ENCODE data around the gene ETDB.

ETDB gene

GRCh38 chrX:135095715-135096114 is 24.6 kb downstream of the ETDB start:
- Histone ChIP-seq H2AK5ac (ENCODE audit: low read depth, low read length) (no peak overlapping the region), H2BK120ac (ENCODE audit: low read depth, low read length) (no peak overlapping the region), H3K27ac (replicated peaks; ENCODE audit: low read length) (no peak overlapping the region), H2BK15ac (ENCODE audit: low read length) (no peak overlapping the region), H2AFZ (ENCODE audit: low read length) (no peak overlapping the region), H2BK5ac (ENCODE audit: low read length) (no peak overlapping the region), H3K23ac (ENCODE audit: low read depth, low read length, poor library complexity) (no peak overlapping the region), H3K4me3 (ENCODE audit: low read length in 2 of 2) (no peak overlapping the region), H3K36me3 (replicated peaks in 1 of 2; ENCODE audit: control insufficient read depth in 2 of 2, insufficient read depth in 2 of 2, low read length in 2 of 2) (no peaks in the 10 kb centered on the region), H3K9ac (ENCODE audit: low read depth, low read length, poor library complexity) (no peak overlapping the region), H4K8ac (ENCODE audit: low read depth, low read length) (no peak overlapping the region), H3K27me3 (ENCODE audit: control insufficient read depth in 3 of 3, insufficient read depth in 3 of 3, low read depth in 1 of 3, low read length in 3 of 3) (peaks cover 0 to 2% (median 0%) of the 10 kb centered on the region in 3 experiments), H2BK12ac (ENCODE audit: low read length) (no peak overlapping the region), H3K4ac (ENCODE audit: low read length) (no peak overlapping the region), H3K9me3 (replicated peaks in 1 of 2; ENCODE audit: control insufficient read depth in 2 of 2, insufficient read depth in 1 of 2, low read depth in 1 of 2, low read length in 2 of 2) (no peaks in the 10 kb centered on the region), H3K4me1 (ENCODE audit: control insufficient read depth in 2 of 2, insufficient read depth in 1 of 2, low read depth in 1 of 2, low read length in 2 of 2) (peaks cover 0 to 2% of the 10 kb centered on the region in 2 donors), H3K79me1 (ENCODE audit: low read depth, low read length) (no peaks in the 10 kb centered on the region), H3K4me2 (ENCODE audit: insufficient read depth, low read length, poor library complexity, severe bottlenecking) (no peak overlapping the region), H4K91ac (ENCODE audit: low read depth, low read length, poor library complexity) (no peak overlapping the region), H3K18ac (ENCODE audit: low read length) (no peak overlapping the region), H3K14ac (ENCODE audit: low read length) (no peak overlapping the region)
- DNase-seq (ENCODE audit: low spot score): no peak
- no CpG with 5 or more reads among the region's 5 CpGs for WGBS, 2 donors (ENCODE audit: extremely low coverage in 2 of 2, insufficient read length in 2 of 2, insufficient replicate concordance in 1 of 2)

GRCh38 chrX:135094726-135095125 is 25.6 kb downstream of the ETDB start:
- Histone ChIP-seq H2BK120ac (ENCODE audit: low read depth, low read length) (no peak overlapping the region), H2BK12ac (ENCODE audit: low read length) (no peak overlapping the region), H3K4me3 (ENCODE audit: low read length in 2 of 2) (no peak overlapping the region), H3K18ac (ENCODE audit: low read length) (no peak overlapping the region), H4K91ac (ENCODE audit: low read depth, low read length, poor library complexity) (no peak overlapping the region), H2AK5ac (ENCODE audit: low read depth, low read length) (no peak overlapping the region), H3K9me3 (replicated peaks in 1 of 2; ENCODE audit: control insufficient read depth in 2 of 2, insufficient read depth in 1 of 2, low read depth in 1 of 2, low read length in 2 of 2) (no peaks in the 10 kb centered on the region), H2BK15ac (ENCODE audit: low read length) (no peak overlapping the region), H3K27ac (replicated peaks; ENCODE audit: low read length) (no peak overlapping the region), H4K8ac (ENCODE audit: low read depth, low read length) (no peak overlapping the region), H3K4me1 (ENCODE audit: control insufficient read depth in 2 of 2, insufficient read depth in 1 of 2, low read depth in 1 of 2, low read length in 2 of 2) (peaks cover 0 to 2% of the 10 kb centered on the region in 2 donors), H3K36me3 (replicated peaks in 1 of 2; ENCODE audit: control insufficient read depth in 2 of 2, insufficient read depth in 2 of 2, low read length in 2 of 2) (no peaks in the 10 kb centered on the region), H2BK5ac (ENCODE audit: low read length) (no peak overlapping the region), H3K4ac (ENCODE audit: low read length) (no peak overlapping the region), H3K9ac (ENCODE audit: low read depth, low read length, poor library complexity) (no peak overlapping the region), H2AFZ (ENCODE audit: low read length) (no peak overlapping the region), H3K79me1 (ENCODE audit: low read depth, low read length) (no peaks in the 10 kb centered on the region), H3K4me2 (ENCODE audit: insufficient read depth, low read length, poor library complexity, severe bottlenecking) (no peak overlapping the region), H3K23ac (ENCODE audit: low read depth, low read length, poor library complexity) (no peak overlapping the region), H3K27me3 (ENCODE audit: control insufficient read depth in 3 of 3, insufficient read depth in 3 of 3, low read depth in 1 of 3, low read length in 3 of 3) (peaks cover 0 to 2% (median 0%) of the 10 kb centered on the region in 3 experiments), H3K14ac (ENCODE audit: low read length) (no peak overlapping the region)
- no peak for DNase-seq (ENCODE audit: low spot score)
- no CpG with 5 or more reads among the region's 6 CpGs for WGBS, 2 donors (ENCODE audit: extremely low coverage in 2 of 2, insufficient read length in 2 of 2, insufficient replicate concordance in 1 of 2)

- no CpG with 5 or more reads among the region's 3 CpGs for WGBS, 2 donors (ENCODE audit: extremely low coverage in 2 of 2, insufficient read length in 2 of 2, insufficient replicate concordance in 1 of 2)
- no peak overlapping the region for H3K18ac ChIP-seq (ENCODE audit: low read length)
Measured at GRCh38 chrX:135089126-135089525, 31.2 kb downstream of the ETDB start.

GRCh38 chrX:135087867-135088266 is 32.5 kb downstream of the ETDB start:
- Histone ChIP-seq H3K4me3 (ENCODE audit: low read length in 2 of 2) (no peak overlapping the region), H3K9me3 (replicated peaks in 1 of 2; ENCODE audit: control insufficient read depth in 2 of 2, insufficient read depth in 1 of 2, low read depth in 1 of 2, low read length in 2 of 2) (no peaks in the 10 kb centered on the region), H3K27ac (replicated peaks; ENCODE audit: low read length) (no peak overlapping the region), H2AK5ac (ENCODE audit: low read depth, low read length) (no peak overlapping the region), H3K23ac (ENCODE audit: low read depth, low read length, poor library complexity) (no peak overlapping the region), H2BK15ac (ENCODE audit: low read length) (no peak overlapping the region), H3K79me1 (ENCODE audit: low read depth, low read length) (no peaks in the 10 kb centered on the region), H3K18ac (ENCODE audit: low read length) (no peak overlapping the region), H2AFZ (ENCODE audit: low read length) (peak overlapping the region; percentile 22), H2BK5ac (ENCODE audit: low read length) (no peak overlapping the region), H3K4me2 (ENCODE audit: insufficient read depth, low read length, poor library complexity, severe bottlenecking) (no peak overlapping the region), H4K91ac (ENCODE audit: low read depth, low read length, poor library complexity) (no peak overlapping the region), H2BK120ac (ENCODE audit: low read depth, low read length) (no peak overlapping the region), H3K9ac (ENCODE audit: low read depth, low read length, poor library complexity) (no peak overlapping the region), H2BK12ac (ENCODE audit: low read length) (no peak overlapping the region), H3K36me3 (replicated peaks in 1 of 2; ENCODE audit: control insufficient read depth in 2 of 2, insufficient read depth in 2 of 2, low read length in 2 of 2) (no peaks in the 10 kb centered on the region), H3K27me3 (ENCODE audit: control insufficient read depth in 3 of 3, insufficient read depth in 3 of 3, low read depth in 1 of 3, low read length in 3 of 3) (peaks cover 0 to 6% (median 0%) of the 10 kb centered on the region in 3 experiments), H3K14ac (ENCODE audit: low read length) (no peak overlapping the region), H3K4me1 (ENCODE audit: control insufficient read depth in 2 of 2, insufficient read depth in 1 of 2, low read depth in 1 of 2, low read length in 2 of 2) (no peaks in the 10 kb centered on the region), H3K4ac (ENCODE audit: low read length) (no peak overlapping the region), H4K8ac (ENCODE audit: low read depth, low read length) (no peak overlapping the region)
- DNase-seq (ENCODE audit: low spot score): no peak
- no CpG with 5 or more reads among the region's 3 CpGs for WGBS, 2 donors (ENCODE audit: extremely low coverage in 2 of 2, insufficient read length in 2 of 2, insufficient replicate concordance in 1 of 2)

More at GRCh38 chrX:135089126-135089525, 31.2 kb downstream of the ETDB start:
- no peak overlapping the region for H2BK15ac ChIP-seq (ENCODE audit: low read length)
- no peak overlapping the region for H4K91ac ChIP-seq (ENCODE audit: low read depth, low read length, poor library complexity)
- no peak overlapping the region for H3K23ac ChIP-seq (ENCODE audit: low read depth, low read length, poor library complexity)
- H3K9ac ChIP-seq (ENCODE audit: low read depth, low read length, poor library complexity): no peak overlapping the region
- H3K4ac ChIP-seq (ENCODE audit: low read length): no peak overlapping the region
- no peak overlapping the region for H3K4me2 ChIP-seq (ENCODE audit: insufficient read depth, low read length, poor library complexity, severe bottlenecking)
- H3K36me3 ChIP-seq (replicated peaks in 1 of 2; ENCODE audit: control insufficient read depth in 2 of 2, insufficient read depth in 2 of 2, low read length in 2 of 2): no peaks in the 10 kb centered on the region
- H3K79me1 ChIP-seq (ENCODE audit: low read depth, low read length): no peaks in the 10 kb centered on the region
- no peak for DNase-seq (ENCODE audit: low spot score)
- no peak overlapping the region for H3K27ac ChIP-seq (replicated peaks; ENCODE audit: low read length)
- no peak overlapping the region for H2AFZ ChIP-seq (ENCODE audit: low read length)
- H3K9me3 ChIP-seq (replicated peaks in 1 of 2; ENCODE audit: control insufficient read depth in 2 of 2, insufficient read depth in 1 of 2, low read depth in 1 of 2, low read length in 2 of 2): no peaks in the 10 kb centered on the region
- H2BK5ac ChIP-seq (ENCODE audit: low read length): no peak overlapping the region
- no peaks in the 10 kb centered on the region for H3K4me1 ChIP-seq (ENCODE audit: control insufficient read depth in 2 of 2, insufficient read depth in 1 of 2, low read depth in 1 of 2, low read length in 2 of 2)
- H3K27me3 ChIP-seq (ENCODE audit: control insufficient read depth in 3 of 3, insufficient read depth in 3 of 3, low read depth in 1 of 3, low read length in 3 of 3): peaks cover 0 to 6% (median 0%) of the 10 kb centered on the region in 3 experiments
- H3K4me3 ChIP-seq (ENCODE audit: low read length in 2 of 2): no peak overlapping the region
- no peak overlapping the region for H4K8ac ChIP-seq (ENCODE audit: low read depth, low read length)
- H2BK120ac ChIP-seq (ENCODE audit: low read depth, low read length): no peak overlapping the region
- no peak overlapping the region for H2AK5ac ChIP-seq (ENCODE audit: low read depth, low read length)
- H3K14ac ChIP-seq (ENCODE audit: low read length): no peak overlapping the region
- H2BK12ac ChIP-seq (ENCODE audit: low read length): no peak overlapping the region

All from neuronal stem cell (in vitro differentiated cells).